ENCODE data around the gene MIPOL1. TPM values are rescaled to one million over a fixed set of nuclear protein-coding genes. Genes with fewer than 3 reads are reported as not detected.

Gene MIPOL1
- total RNA-seq, 1 experiment from 2014 or later: 18.7 TPM

DNA sequence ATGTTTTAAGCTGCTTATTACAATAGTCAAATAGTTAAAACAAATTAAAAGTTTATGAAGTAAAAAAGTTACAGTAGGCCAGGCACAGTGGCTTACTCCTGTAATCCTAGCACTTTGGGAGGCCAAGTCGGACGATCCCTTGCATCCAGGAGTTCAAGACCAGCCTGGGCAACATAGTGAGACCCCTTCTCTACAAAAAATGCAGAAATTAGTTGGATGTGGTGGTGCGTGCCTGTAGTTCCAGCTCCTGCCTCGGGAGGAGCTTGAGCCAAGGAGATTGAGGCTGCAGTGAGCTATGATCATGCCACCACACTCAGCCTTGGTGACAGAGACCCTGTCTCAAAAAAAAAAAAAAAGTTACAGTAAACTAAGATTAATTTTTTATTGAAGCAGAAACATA is 142.6 kb downstream of the MIPOL1 start:
- Mint-ChIP-seq H3K36me3 (ENCODE audit: insufficient read depth, unreplicated experiment) (no peaks in the 10 kb centered on the region), H3K4me1 (ENCODE audit: low read depth, unreplicated experiment) (peaks cover 2% of the 10 kb centered on the region), H3K27me3 (ENCODE audit: insufficient read depth, unreplicated experiment) (no peaks in the 10 kb centered on the region), H3K27ac (ENCODE audit: unreplicated experiment) (no peak overlapping the region), H3K9me3 (ENCODE audit: unreplicated experiment) (no peaks in the 10 kb centered on the region), H3K4me3 (ENCODE audit: unreplicated experiment) (no peak overlapping the region)
- H3K4me1 ChIP-seq: no peaks in the 10 kb centered on the region
- DNase-seq: peak in 1 of 2 experiments; percentile 6
- POLR2A ChIA-PET: no interaction called here
- no peak overlapping the region for H3K4me3 ChIP-seq (ENCODE audit: low read depth, low read length)
- TF ChIP-seq, protein P1, sequence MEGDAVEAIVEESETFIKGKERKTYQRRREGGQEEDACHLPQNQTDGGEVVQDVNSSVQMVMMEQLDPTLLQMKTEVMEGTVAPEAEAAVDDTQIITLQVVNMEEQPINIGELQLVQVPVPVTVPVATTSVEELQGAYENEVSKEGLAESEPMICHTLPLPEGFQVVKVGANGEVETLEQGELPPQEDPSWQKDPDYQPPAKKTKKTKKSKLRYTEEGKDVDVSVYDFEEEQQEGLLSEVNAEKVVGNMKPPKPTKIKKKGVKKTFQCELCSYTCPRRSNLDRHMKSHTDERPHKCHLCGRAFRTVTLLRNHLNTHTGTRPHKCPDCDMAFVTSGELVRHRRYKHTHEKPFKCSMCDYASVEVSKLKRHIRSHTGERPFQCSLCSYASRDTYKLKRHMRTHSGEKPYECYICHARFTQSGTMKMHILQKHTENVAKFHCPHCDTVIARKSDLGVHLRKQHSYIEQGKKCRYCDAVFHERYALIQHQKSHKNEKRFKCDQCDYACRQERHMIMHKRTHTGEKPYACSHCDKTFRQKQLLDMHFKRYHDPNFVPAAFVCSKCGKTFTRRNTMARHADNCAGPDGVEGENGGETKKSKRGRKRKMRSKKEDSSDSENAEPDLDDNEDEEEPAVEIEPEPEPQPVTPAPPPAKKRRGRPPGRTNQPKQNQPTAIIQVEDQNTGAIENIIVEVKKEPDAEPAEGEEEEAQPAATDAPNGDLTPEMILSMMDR (IDR thresholded peaks at IDR 0.05; ENCODE audit: insufficient read depth in 1 of 2, low read depth in 1 of 2, low read length in 1 of 2, severe bottlenecking in 1 of 2, unreplicated experiment in 1 of 2): no peak
- peaks cover 3% of the 10 kb centered on the region; the same call in 1 of the 2 replicates for H3K9me3 ChIP-seq
- no peaks in the 10 kb centered on the region for H3K27me3 ChIP-seq (replicated peaks; ENCODE audit: control insufficient read depth, insufficient read depth, low read length)
- no peaks in the 10 kb centered on the region for H3K36me3 ChIP-seq (ENCODE audit: control insufficient read depth, insufficient read depth, low read length)
- BruUV-seq (replicated peaks): no TSS peak
- intact Hi-C loops (cut with micrococcal nuclease; ENCODE audit: unreplicated experiment): loop anchor here (5.0 kb wide), 1 partner anchor 222 kb away; no protein-coding TSS in a partner anchor
- CTCF ChIA-PET: interaction anchor here (0.6 to 0.8 kb wide), 2 partner anchors 12 to 113 kb away, joined by 3 read pairs; no protein-coding TSS in a partner anchor

GRCh38 chr14:37343307-37344094 is 145.8 kb downstream of the MIPOL1 start:
- H3K9me3 Mint-ChIP-seq (ENCODE audit: unreplicated experiment): peaks cover 19% of the 10 kb centered on the region
- CTCF ChIA-PET: no interaction called here
- no peaks in the 10 kb centered on the region for H3K4me1 ChIP-seq
- no peak overlapping the region for H3K27ac Mint-ChIP-seq (ENCODE audit: unreplicated experiment)
- DNase-seq: no peak
- no peaks in the 10 kb centered on the region for H3K4me1 Mint-ChIP-seq (ENCODE audit: low read depth, unreplicated experiment)
- TF ChIP-seq, protein P1 (IDR thresholded peaks at IDR 0.05; ENCODE audit: insufficient read depth in 1 of 2, low read depth in 1 of 2, low read length in 1 of 2, severe bottlenecking in 1 of 2, unreplicated experiment in 1 of 2): no peak
- H3K9me3 ChIP-seq: peaks cover 3% of the 10 kb centered on the region; the same call in 1 of the 2 replicates
- no peaks in the 10 kb centered on the region for H3K36me3 ChIP-seq (ENCODE audit: control insufficient read depth, insufficient read depth, low read length)
- H3K36me3 Mint-ChIP-seq (ENCODE audit: insufficient read depth, unreplicated experiment): no peaks in the 10 kb centered on the region
- no peak overlapping the region for H3K4me3 Mint-ChIP-seq (ENCODE audit: unreplicated experiment)
- H3K27me3 Mint-ChIP-seq (ENCODE audit: insufficient read depth, unreplicated experiment): no peaks in the 10 kb centered on the region
- no TSS peak for BruUV-seq (replicated peaks)
- H3K27me3 ChIP-seq (replicated peaks; ENCODE audit: control insufficient read depth, insufficient read depth, low read length): no peaks in the 10 kb centered on the region
- no peak overlapping the region for H3K4me3 ChIP-seq (ENCODE audit: low read depth, low read length)
- POLR2A ChIA-PET: no interaction called here
- intact Hi-C loops (cut with micrococcal nuclease; ENCODE audit: unreplicated experiment): loop anchor here (5.0 kb wide), 1 partner anchor 219 kb away; no protein-coding TSS in a partner anchor

- H3K27me3 ChIP-seq (replicated peaks; ENCODE audit: control insufficient read depth, insufficient read depth, low read length): no peaks in the 10 kb centered on the region
- no TSS peak for BruUV-seq (replicated peaks)
- ChIA-PET POLR2A (no interaction called here), CTCF (no interaction called here)
- Mint-ChIP-seq H3K4me3 (ENCODE audit: unreplicated experiment) (no peak overlapping the region), H3K27me3 (ENCODE audit: insufficient read depth, unreplicated experiment) (no peaks in the 10 kb centered on the region), H3K27ac (ENCODE audit: unreplicated experiment) (no peak overlapping the region), H3K9me3 (ENCODE audit: unreplicated experiment) (peaks cover 46% of the 10 kb centered on the region), H3K36me3 (ENCODE audit: insufficient read depth, unreplicated experiment) (no peaks in the 10 kb centered on the region), H3K4me1 (ENCODE audit: low read depth, unreplicated experiment) (no peaks in the 10 kb centered on the region)
- H3K36me3 ChIP-seq (ENCODE audit: control insufficient read depth, insufficient read depth, low read length): no peaks in the 10 kb centered on the region
- H3K4me3 ChIP-seq (ENCODE audit: low read depth, low read length): no peak overlapping the region
- DNase-seq: no peak
- H3K9me3 ChIP-seq: 0 out of 2 replicates have a peak, but pooled peaks cover 19% of the 10 kb centered on the region
- intact Hi-C loops (cut with micrococcal nuclease; ENCODE audit: unreplicated experiment): no loop called here
- H3K4me1 ChIP-seq: no peaks in the 10 kb centered on the region; the same call in 1 of the 2 replicates
- TF ChIP-seq, protein P1 (IDR thresholded peaks at IDR 0.05; ENCODE audit: insufficient read depth in 1 of 2, low read depth in 1 of 2, low read length in 1 of 2, severe bottlenecking in 1 of 2, unreplicated experiment in 1 of 2): no peak
Measured at GRCh38 chr14:37363661-37364060, 165.9 kb downstream of the MIPOL1 start.
